ENCODE data around the gene RAB20.

RAB20 gene

GRCh38 chr13:110597041-110597689 lies 35.6 kb upstream of the RAB20 start:
- Histone ChIP-seq H3K27ac (replicated peaks) (no peak overlapping the region), H3K4me3 (replicated peaks; ENCODE audit: insufficient read depth, low read length) (no peak overlapping the region), H3K27me3 (ENCODE audit: insufficient read depth, poor library complexity, severe bottlenecking) (no peaks in the 10 kb centered on the region)
- TF ChIP-seq SPI1 (IDR thresholded peaks at IDR 0.05; ENCODE audit: borderline replicate concordance, low read depth) (no peak), CTCF (IDR thresholded peaks at IDR 0.05; ENCODE audit: insufficient read depth, low read length) (no peak), REST (IDR thresholded peaks at IDR 0.05; ENCODE audit: insufficient replicate concordance, low read depth) (no peak), GABPA (IDR thresholded peaks at IDR 0.05; ENCODE audit: low read depth) (no peak), POLR2AphosphoS5 (IDR thresholded peaks at IDR 0.05; ENCODE audit: low read depth) (no peak)
- no peak for DNase-seq (ENCODE audit: low read depth in 1 of 2, low spot score in 1 of 2)

GRCh38 chr13:110593430-110594130 lies 32.1 kb upstream of the RAB20 start:
- Histone ChIP-seq H3K27ac (replicated peaks) (no peak overlapping the region), H3K4me3 (replicated peaks; ENCODE audit: insufficient read depth, low read length) (no peak overlapping the region), H3K27me3 (ENCODE audit: insufficient read depth, poor library complexity, severe bottlenecking) (no peaks in the 10 kb centered on the region)
- TF ChIP-seq REST (IDR thresholded peaks at IDR 0.05; ENCODE audit: insufficient replicate concordance, low read depth) (no peak), CTCF (IDR thresholded peaks at IDR 0.05; ENCODE audit: insufficient read depth, low read length) (peak; percentile 44)
- peak in 1 of 2 experiments; percentile 61 for DNase-seq (ENCODE audit: low read depth in 1 of 2, low spot score in 1 of 2)

DNA sequence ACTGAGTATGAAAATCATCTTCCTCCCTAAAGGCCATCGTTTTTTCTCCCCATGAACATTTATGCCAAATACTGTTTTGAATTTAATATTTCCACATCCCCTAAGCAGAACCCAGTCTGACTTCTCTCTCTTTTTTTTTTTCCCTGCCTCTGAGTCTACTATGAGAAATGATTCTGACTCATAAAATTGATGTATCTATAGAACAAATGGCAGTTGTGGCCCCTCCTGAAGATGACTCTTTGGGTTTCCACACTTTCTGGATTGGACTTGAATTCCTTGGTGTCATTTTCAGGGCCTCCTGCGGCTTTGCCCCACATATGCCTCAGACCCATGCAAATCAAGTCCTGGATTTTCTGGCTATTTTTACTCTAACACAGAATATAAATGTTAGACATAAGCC lies 31.1 kb upstream of the RAB20 start:
- DNase-seq (ENCODE audit: low read depth in 1 of 2, low spot score in 1 of 2): no peak
- Histone ChIP-seq H3K27me3 (ENCODE audit: insufficient read depth, poor library complexity, severe bottlenecking) (no peaks in the 10 kb centered on the region), H3K27ac (replicated peaks) (no peak overlapping the region), H3K4me3 (replicated peaks; ENCODE audit: insufficient read depth, low read length) (no peak overlapping the region)
- TF ChIP-seq GABPA (IDR thresholded peaks at IDR 0.05; ENCODE audit: low read depth) (no peak), POLR2AphosphoS5 (IDR thresholded peaks at IDR 0.05; ENCODE audit: low read depth) (no peak), REST (IDR thresholded peaks at IDR 0.05; ENCODE audit: insufficient replicate concordance, low read depth) (no peak), SPI1 (IDR thresholded peaks at IDR 0.05; ENCODE audit: borderline replicate concordance, low read depth) (no peak), CTCF (IDR thresholded peaks at IDR 0.05; ENCODE audit: insufficient read depth, low read length) (no peak)
